Nephron progenitor cell (in vitro differentiated cells): ENCODE data around the gene TFR2.

Experiments
- DNase-seq: peaks from one replicate; pipeline ENCODE4 v3.0.0; 2021
- H3K27ac Mint-ChIP-seq: 2 replicates; pipeline ENCODE4 v1.8.0; 2021; ENCODE audit warnings: mild to moderate bottlenecking, moderate library complexity, mixed read lengths
- H3K27me3 Mint-ChIP-seq: 2 replicates; pipeline ENCODE4 v1.8.0; 2021; ENCODE audit warnings: mild to moderate bottlenecking, low read depth, mixed read lengths; ENCODE audit not compliant: poor library complexity
- H3K36me3 Mint-ChIP-seq: 2 replicates; pipeline ENCODE4 v1.8.0; 2021; ENCODE audit warnings: low read depth, mixed read lengths
- H3K4me1 Mint-ChIP-seq: 2 replicates; pipeline ENCODE4 v1.8.0; 2021; ENCODE audit warnings: mixed read lengths
- H3K4me3 Mint-ChIP-seq: 2 replicates; pipeline ENCODE4 v1.8.0; 2021; ENCODE audit warnings: mild to moderate bottlenecking, moderate library complexity, mixed read lengths
- H3K9me3 Mint-ChIP-seq: 2 replicates; pipeline ENCODE4 v1.8.0; 2021; ENCODE audit warnings: mild to moderate bottlenecking, moderate library complexity, mixed read lengths
- TF ChIP-seq, protein P1 (sequence below): fragments of 200-600 bp; sonication (generic); IDR thresholded peaks from 2 replicates; pipeline ENCODE4 v1.5.0; 2021; ENCODE audit warnings: antibody characterized with exemption

The TFR2 gene

DNA sequence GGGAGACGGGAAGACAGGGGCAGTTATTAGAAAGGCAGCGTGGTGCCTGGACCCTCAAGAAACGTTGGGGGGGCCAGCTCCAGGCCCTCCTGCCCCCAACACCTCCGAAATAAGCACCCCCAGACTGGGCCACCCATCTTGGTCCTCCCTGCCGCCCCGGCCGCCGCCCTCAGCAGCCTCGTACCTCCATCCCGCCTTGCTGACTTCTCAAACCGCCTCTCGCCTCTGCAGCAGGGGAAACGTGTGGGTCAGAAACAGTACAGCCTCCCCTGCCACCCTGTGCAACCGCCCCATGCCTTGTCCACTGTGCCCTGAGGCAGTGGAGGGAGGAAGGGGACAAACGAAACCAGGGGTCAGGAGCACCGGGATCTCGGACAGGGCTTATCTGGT lies 45.5 kb upstream of the TFR2 start:
- Mint-ChIP-seq H3K27me3 (no peaks in the 10 kb centered on the region), H3K4me3 (no peak overlapping the region), H3K9me3 (no peaks in the 10 kb centered on the region), H3K27ac (no peak overlapping the region), H3K36me3 (peaks cover 15% of the 10 kb centered on the region), H3K4me1 (peaks cover 27% of the 10 kb centered on the region)
- TF ChIP-seq, protein P1, sequence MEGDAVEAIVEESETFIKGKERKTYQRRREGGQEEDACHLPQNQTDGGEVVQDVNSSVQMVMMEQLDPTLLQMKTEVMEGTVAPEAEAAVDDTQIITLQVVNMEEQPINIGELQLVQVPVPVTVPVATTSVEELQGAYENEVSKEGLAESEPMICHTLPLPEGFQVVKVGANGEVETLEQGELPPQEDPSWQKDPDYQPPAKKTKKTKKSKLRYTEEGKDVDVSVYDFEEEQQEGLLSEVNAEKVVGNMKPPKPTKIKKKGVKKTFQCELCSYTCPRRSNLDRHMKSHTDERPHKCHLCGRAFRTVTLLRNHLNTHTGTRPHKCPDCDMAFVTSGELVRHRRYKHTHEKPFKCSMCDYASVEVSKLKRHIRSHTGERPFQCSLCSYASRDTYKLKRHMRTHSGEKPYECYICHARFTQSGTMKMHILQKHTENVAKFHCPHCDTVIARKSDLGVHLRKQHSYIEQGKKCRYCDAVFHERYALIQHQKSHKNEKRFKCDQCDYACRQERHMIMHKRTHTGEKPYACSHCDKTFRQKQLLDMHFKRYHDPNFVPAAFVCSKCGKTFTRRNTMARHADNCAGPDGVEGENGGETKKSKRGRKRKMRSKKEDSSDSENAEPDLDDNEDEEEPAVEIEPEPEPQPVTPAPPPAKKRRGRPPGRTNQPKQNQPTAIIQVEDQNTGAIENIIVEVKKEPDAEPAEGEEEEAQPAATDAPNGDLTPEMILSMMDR, result no peak
- no peak for DNase-seq

DNA sequence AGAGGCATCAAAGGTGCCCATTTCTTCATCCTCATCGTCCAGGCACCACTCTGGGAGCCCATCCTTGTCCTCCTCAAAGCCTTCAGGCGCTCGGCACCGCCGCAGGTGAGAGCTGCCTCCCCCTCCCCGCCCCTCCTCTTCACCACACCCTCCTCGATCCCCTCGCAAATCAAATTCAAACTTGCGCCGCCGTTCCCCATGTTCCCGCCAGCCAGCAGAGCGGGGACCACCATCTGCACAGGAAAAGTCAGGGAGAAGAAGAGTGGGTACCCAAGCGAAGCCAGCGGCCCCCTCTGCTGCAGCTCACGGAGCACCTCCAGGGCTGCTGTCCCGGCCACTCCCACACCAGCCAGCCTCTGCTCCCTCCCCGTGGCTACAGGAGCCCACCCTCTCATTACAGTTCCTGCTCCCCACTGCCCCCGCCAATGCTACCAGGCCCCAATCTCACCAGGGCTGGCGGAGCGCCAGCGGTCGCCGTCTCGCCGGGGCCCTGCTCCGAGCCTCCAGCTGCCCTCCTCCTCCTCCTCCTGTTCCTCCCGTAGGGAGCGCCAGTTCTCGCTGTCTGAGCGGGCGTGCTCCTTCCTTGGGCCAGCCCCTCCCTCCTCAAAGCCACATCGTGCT lies 45.0 kb upstream of the TFR2 start:
- H3K27ac Mint-ChIP-seq, result no peak overlapping the region
- H3K36me3 Mint-ChIP-seq, result peaks cover 15% of the 10 kb centered on the region
- no peaks in the 10 kb centered on the region for H3K9me3 Mint-ChIP-seq
- peaks cover 22% of the 10 kb centered on the region for H3K4me1 Mint-ChIP-seq
- TF ChIP-seq, protein P1, result no peak
- H3K27me3 Mint-ChIP-seq, result no peaks in the 10 kb centered on the region
- H3K4me3 Mint-ChIP-seq, result no peak overlapping the region
- DNase-seq, result no peak

DNA sequence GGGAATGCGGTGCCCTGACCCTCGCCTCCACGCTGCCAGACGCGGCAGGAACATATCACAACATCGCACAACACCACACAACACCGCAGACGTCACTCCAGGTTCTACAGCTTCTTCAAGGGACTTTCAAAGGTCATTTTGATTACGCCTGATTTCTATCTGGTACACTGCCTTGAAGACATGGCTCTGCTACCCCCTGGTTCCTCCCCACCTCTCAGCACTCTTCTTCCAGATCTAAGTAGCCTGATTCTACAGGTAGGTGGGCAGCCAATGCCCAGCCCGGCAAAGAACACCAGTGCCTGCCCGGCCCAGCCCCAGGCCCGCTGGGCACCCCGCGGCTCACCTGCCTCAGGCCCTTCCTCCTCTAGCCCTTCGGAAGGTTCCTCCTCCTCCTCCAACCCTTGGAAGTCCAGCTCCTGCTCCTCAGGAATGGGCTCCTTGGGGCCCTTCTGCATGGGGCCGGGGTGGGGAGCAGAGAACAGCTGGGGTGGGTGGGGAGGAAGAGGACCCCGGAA lies 44.3 kb upstream of the TFR2 start:
- Mint-ChIP-seq H3K4me3 (no peak overlapping the region), H3K27ac (peak overlapping the region; percentile 66), H3K9me3 (no peaks in the 10 kb centered on the region), H3K4me1 (peaks cover 21% of the 10 kb centered on the region), H3K27me3 (no peaks in the 10 kb centered on the region), H3K36me3 (peaks cover 15% of the 10 kb centered on the region)
- no peak for DNase-seq
- TF ChIP-seq, protein P1, result no peak

DNA sequence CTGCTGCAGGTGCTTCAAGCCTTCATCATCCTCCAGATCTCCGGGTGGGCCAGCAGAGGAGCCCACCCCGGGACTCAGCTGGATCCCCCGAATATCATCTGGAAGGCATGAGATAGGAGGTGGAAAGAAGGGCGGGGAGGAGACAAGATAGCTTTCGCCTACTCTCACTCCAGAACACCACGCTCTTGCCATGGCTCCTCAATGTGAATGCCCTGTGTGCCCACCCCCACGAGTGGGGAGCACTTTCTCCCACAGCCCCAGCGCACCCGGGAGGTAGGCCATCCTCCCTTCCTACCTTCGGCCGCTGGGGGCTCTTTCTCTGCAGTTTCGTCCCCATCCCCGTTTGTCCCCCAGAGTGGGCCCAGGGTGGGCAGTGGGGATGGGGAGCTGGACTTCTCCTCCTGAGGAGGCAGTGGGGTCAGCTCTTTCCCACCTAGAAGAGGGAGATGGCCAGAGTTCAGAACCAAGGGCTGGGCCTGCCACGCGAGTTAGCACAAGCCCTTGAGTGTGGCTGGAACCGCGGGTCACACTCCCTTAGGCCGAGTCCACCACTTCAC lies 43.8 kb upstream of the TFR2 start:
- H3K27ac Mint-ChIP-seq, result no peak overlapping the region

DNA sequence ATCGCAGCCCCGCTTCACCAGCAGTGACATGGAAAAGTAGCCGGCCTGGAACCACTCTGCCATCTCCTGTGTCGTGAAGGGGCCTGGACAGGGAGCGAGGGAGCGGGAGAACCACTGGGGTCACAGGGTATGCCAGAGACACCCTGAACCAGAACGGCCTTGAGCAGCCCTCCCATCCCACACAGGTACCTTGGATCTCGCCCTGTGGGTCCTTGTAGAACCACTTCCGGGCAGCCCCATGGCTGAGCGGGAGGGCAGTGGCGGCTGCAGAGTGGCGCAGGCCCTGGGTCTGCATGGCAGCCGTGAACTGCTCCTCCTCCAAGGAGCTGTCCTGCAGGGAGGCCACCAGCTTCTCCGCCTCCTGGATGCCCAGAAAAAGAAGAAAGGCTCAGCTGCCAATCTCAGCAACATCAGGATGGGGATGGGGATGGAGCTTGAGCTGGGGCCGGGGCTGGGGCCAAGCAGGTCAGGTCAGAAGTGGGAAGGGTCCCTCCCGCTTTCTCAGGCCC lies 43.2 kb upstream of the TFR2 start:
- H3K4me1 Mint-ChIP-seq, result peaks cover 22% of the 10 kb centered on the region
- TF ChIP-seq, protein P1, result no peak
- no peak for DNase-seq
- H3K9me3 Mint-ChIP-seq, result no peaks in the 10 kb centered on the region
- H3K36me3 Mint-ChIP-seq, result peaks cover 21% of the 10 kb centered on the region
- H3K27ac Mint-ChIP-seq, result no peak overlapping the region
- no peaks in the 10 kb centered on the region for H3K27me3 Mint-ChIP-seq
- no peak overlapping the region for H3K4me3 Mint-ChIP-seq

More for the DNA sequence above, 43.8 kb upstream of the TFR2 start:
- DNase-seq, result no peak
- Mint-ChIP-seq H3K4me1 (peaks cover 23% of the 10 kb centered on the region), H3K27me3 (no peaks in the 10 kb centered on the region), H3K9me3 (no peaks in the 10 kb centered on the region), H3K36me3 (peaks cover 18% of the 10 kb centered on the region), H3K4me3 (no peak overlapping the region)
- TF ChIP-seq, protein P1, result no peak
